Mesendoderm (in vitro differentiated cells): Measurements from ENCODE around the gene GNAI1.
A peak's percentile ranks its signal among the peaks of the same experiment; 100 is the strongest.

ENCODE experiments used
- DNase-seq: peaks from one replicate; pipeline ENCODE4 v3.0.0; 2013
- H2AK5ac ChIP-seq: 2 replicates; pipeline ENCODE4 v1.6.1; 2013; ENCODE audit warnings: low read length, inconsistent platforms
- H2BK120ac ChIP-seq: 2 replicates; pipeline ENCODE4 v1.6.1; 2013; ENCODE audit warnings: low read depth, mild to moderate bottlenecking, low read length, moderate library complexity, mixed read lengths
- H2BK15ac ChIP-seq: replicated peaks from 2 replicates; pipeline ENCODE4 v1.6.1; 2013; ENCODE audit warnings: low read depth, mild to moderate bottlenecking, moderate library complexity
- H2BK5ac ChIP-seq: 2 replicates; pipeline ENCODE4 v1.6.1; 2013; ENCODE audit warnings: low read length, inconsistent platforms
- H3K18ac ChIP-seq: 2 replicates; pipeline ENCODE4 v1.6.1; 2013; ENCODE audit warnings: mild to moderate bottlenecking, low read length, mixed read lengths
- H3K23ac ChIP-seq: one replicate; pipeline ENCODE4 v1.6.1; 2013; ENCODE audit warnings: low read length
- H3K27ac ChIP-seq: 2 replicates; pipeline ENCODE4 v1.5.1; 2013; ENCODE audit warnings: low read depth, mild to moderate bottlenecking, inconsistent platforms, low read length, moderate library complexity
- H3K27me3 ChIP-seq: 2 replicates; pipeline ENCODE4 v1.6.1; 2013; ENCODE audit warnings: low read length, control low read depth, mild to moderate bottlenecking, inconsistent platforms; ENCODE audit not compliant: insufficient read depth, poor library complexity
- H3K36me3 ChIP-seq: 2 replicates; pipeline ENCODE4 v1.6.1; 2013; ENCODE audit warnings: low read length, inconsistent platforms; ENCODE audit not compliant: control insufficient read depth, insufficient read depth
- H3K4ac ChIP-seq: one replicate; pipeline ENCODE4 v1.6.1; 2013; ENCODE audit warnings: low read depth, mild to moderate bottlenecking, low read length, moderate library complexity
- H3K4me1 ChIP-seq: 2 replicates; pipeline ENCODE4 v1.6.1; 2013; ENCODE audit warnings: low read depth, low read length, inconsistent platforms; ENCODE audit not compliant: control insufficient read depth
- H3K4me2 ChIP-seq: 2 replicates; pipeline ENCODE4 v1.6.1; 2013; ENCODE audit warnings: low read length
- H3K4me3 ChIP-seq: 2 replicates; pipeline ENCODE4 v1.5.1; 2013; ENCODE audit warnings: mild to moderate bottlenecking, low read length
- H3K56ac ChIP-seq: one replicate; pipeline ENCODE4 v1.6.1; 2013; ENCODE audit warnings: low read length
- H3K79me1 ChIP-seq: 2 replicates; pipeline ENCODE4 v1.6.1; 2013; ENCODE audit warnings: low read length, inconsistent platforms
- H3K79me2 ChIP-seq: 2 replicates; pipeline ENCODE4 v1.6.1; 2013; ENCODE audit warnings: mild to moderate bottlenecking, low read length; ENCODE audit not compliant: control insufficient read depth, insufficient read depth
- H3K9ac ChIP-seq: 2 replicates; pipeline ENCODE4 v1.6.1; 2013; ENCODE audit warnings: low read length, inconsistent platforms
- H4K5ac ChIP-seq: one replicate; pipeline ENCODE4 v1.6.1; 2013; ENCODE audit warnings: low read length
- H4K8ac ChIP-seq: one replicate; pipeline ENCODE4 v1.6.1; 2013; ENCODE audit warnings: low read depth, mild to moderate bottlenecking, control low read depth, low read length, moderate library complexity
- WGBS: extraction: QIAGEN DNeasy Blood & Tissue Kit; methylation state at CpG from one replicate; pipeline ENCODE4 v1.1.7; 2013; ENCODE audit warnings: low lambda C conversion rate, missing lambda C conversion rate; ENCODE audit not compliant: insufficient coverage; ENCODE audit errors: extremely low coverage; 5-methylcytosine and 5-hydroxymethylcytosine counted together

The GNAI1 gene

GRCh38 chr7:80207501-80207900 is 72.9 kb downstream of the GNAI1 start:
- Histone ChIP-seq H2BK5ac (no peak overlapping the region), H2BK15ac (no peak overlapping the region), H3K4me2 (no peak overlapping the region), H3K9ac (no peak overlapping the region), H4K5ac (no peak overlapping the region), H2BK120ac (no peak overlapping the region), H3K56ac (no peak overlapping the region), H3K4ac (no peak overlapping the region), H4K8ac (no peak overlapping the region), H3K18ac (no peak overlapping the region), H3K79me1 (no peaks in the 10 kb centered on the region), H3K4me3 (no peak overlapping the region), H3K36me3 (no peaks in the 10 kb centered on the region), H3K79me2 (no peaks in the 10 kb centered on the region), H2AK5ac (no peak overlapping the region), H3K4me1 (no peaks in the 10 kb centered on the region), H3K23ac (no peak overlapping the region), H3K27me3 (no peaks in the 10 kb centered on the region), H3K27ac (no peak overlapping the region)
- no peak for DNase-seq
- WGBS, result no CpG with 5 or more reads among the region's 2 CpGs

- H3K18ac ChIP-seq, result no peak overlapping the region
- no peak overlapping the region for H4K8ac ChIP-seq
- H3K4me2 ChIP-seq, result no peak overlapping the region
- H3K79me1 ChIP-seq, result no peaks in the 10 kb centered on the region
- H3K9ac ChIP-seq, result no peak overlapping the region
- H2BK15ac ChIP-seq, result no peak overlapping the region
- no peak overlapping the region for H3K56ac ChIP-seq
- no peak overlapping the region for H3K4me3 ChIP-seq
- no peak overlapping the region for H4K5ac ChIP-seq
- no peaks in the 10 kb centered on the region for H3K4me1 ChIP-seq
- H3K4ac ChIP-seq, result no peak overlapping the region
- no peak overlapping the region for H3K27ac ChIP-seq
- no peaks in the 10 kb centered on the region for H3K27me3 ChIP-seq
- H3K79me2 ChIP-seq, result no peaks in the 10 kb centered on the region
- no peak overlapping the region for H2AK5ac ChIP-seq
- H2BK120ac ChIP-seq, result no peak overlapping the region
- DNase-seq, result no peak
- no peak overlapping the region for H3K23ac ChIP-seq
- no CpG with 5 or more reads among the region's 2 CpGs for WGBS
- H2BK5ac ChIP-seq, result no peak overlapping the region
- H3K36me3 ChIP-seq, result no peaks in the 10 kb centered on the region
Measured at GRCh38 chr7:80208700-80209099, 74.1 kb downstream of the GNAI1 start.

- Histone ChIP-seq H3K36me3 (peaks cover 1% of the 10 kb centered on the region), H3K27ac (no peak overlapping the region)
- WGBS, result no CpG with 5 or more reads among the region's 3 CpGs
Measured at GRCh38 chr7:80210400-80210799, 75.8 kb downstream of the GNAI1 start.

GRCh38 chr7:80213814-80214213 is 79.2 kb downstream of the GNAI1 start:
- H2BK5ac ChIP-seq, result no peak overlapping the region
- H2BK120ac ChIP-seq, result no peak overlapping the region
- no peaks in the 10 kb centered on the region for H3K4me1 ChIP-seq
- H3K27me3 ChIP-seq, result no peaks in the 10 kb centered on the region
- H2AK5ac ChIP-seq, result no peak overlapping the region
- no peak overlapping the region for H3K4me2 ChIP-seq
- no peaks in the 10 kb centered on the region for H3K79me2 ChIP-seq
- no peak overlapping the region for H3K9ac ChIP-seq
- no peak overlapping the region for H3K56ac ChIP-seq
- no peak overlapping the region for H4K5ac ChIP-seq
- H3K27ac ChIP-seq, result no peak overlapping the region
- H3K23ac ChIP-seq, result no peak overlapping the region
- DNase-seq, result peak; percentile 34
- H3K4me3 ChIP-seq, result no peak overlapping the region
- H4K8ac ChIP-seq, result no peak overlapping the region
- H3K79me1 ChIP-seq, result no peaks in the 10 kb centered on the region
- no CpG with 5 or more reads among the region's 4 CpGs for WGBS
- no peak overlapping the region for H3K4ac ChIP-seq
- no peak overlapping the region for H2BK15ac ChIP-seq
- H3K18ac ChIP-seq, result no peak overlapping the region
- H3K36me3 ChIP-seq, result peaks cover 3% of the 10 kb centered on the region

More at GRCh38 chr7:80210400-80210799, 75.8 kb downstream of the GNAI1 start:
- DNase-seq, result no peak
- Histone ChIP-seq H4K8ac (no peak overlapping the region), H3K4me1 (no peaks in the 10 kb centered on the region), H3K18ac (no peak overlapping the region), H3K4me3 (no peak overlapping the region), H3K79me1 (no peaks in the 10 kb centered on the region), H4K5ac (no peak overlapping the region), H3K4me2 (no peak overlapping the region), H2BK15ac (no peak overlapping the region), H3K56ac (no peak overlapping the region), H2BK5ac (no peak overlapping the region), H3K79me2 (no peaks in the 10 kb centered on the region), H2BK120ac (no peak overlapping the region), H3K23ac (no peak overlapping the region), H3K4ac (no peak overlapping the region), H2AK5ac (no peak overlapping the region), H3K9ac (no peak overlapping the region), H3K27me3 (no peaks in the 10 kb centered on the region)

GRCh38 chr7:80215734-80216133 is 81.1 kb downstream of the GNAI1 start:
- H3K9ac ChIP-seq, result no peak overlapping the region
- H3K23ac ChIP-seq, result no peak overlapping the region
- H3K79me2 ChIP-seq, result no peaks in the 10 kb centered on the region
- no peak overlapping the region for H3K56ac ChIP-seq
- H3K4me2 ChIP-seq, result no peak overlapping the region
- H3K18ac ChIP-seq, result no peak overlapping the region
- H3K4me1 ChIP-seq, result no peaks in the 10 kb centered on the region
- H3K27ac ChIP-seq, result no peak overlapping the region
- no peaks in the 10 kb centered on the region for H3K27me3 ChIP-seq
- no peak overlapping the region for H2BK120ac ChIP-seq
- no peak overlapping the region for H4K8ac ChIP-seq
- H3K4ac ChIP-seq, result no peak overlapping the region
- H3K79me1 ChIP-seq, result no peaks in the 10 kb centered on the region
- H2AK5ac ChIP-seq, result no peak overlapping the region
- no CpG with 5 or more reads among the region's 3 CpGs for WGBS
- H3K36me3 ChIP-seq, result peaks cover 3% of the 10 kb centered on the region
- H4K5ac ChIP-seq, result no peak overlapping the region
- no peak overlapping the region for H2BK5ac ChIP-seq
- no peak overlapping the region for H3K4me3 ChIP-seq
- no peak for DNase-seq
- H2BK15ac ChIP-seq, result no peak overlapping the region

- Histone ChIP-seq H3K79me1 (no peaks in the 10 kb centered on the region), H3K4me2 (no peak overlapping the region), H3K4me3 (no peak overlapping the region), H3K79me2 (no peaks in the 10 kb centered on the region), H3K4me1 (no peaks in the 10 kb centered on the region), H2BK15ac (no peak overlapping the region), H4K8ac (no peak overlapping the region), H3K18ac (no peak overlapping the region), H4K5ac (no peak overlapping the region), H2BK5ac (no peak overlapping the region), H3K23ac (no peak overlapping the region), H3K9ac (no peak overlapping the region), H3K27me3 (no peaks in the 10 kb centered on the region), H3K4ac (no peak overlapping the region), H3K27ac (no peak overlapping the region), H3K36me3 (peaks cover 3% of the 10 kb centered on the region), H3K56ac (no peak overlapping the region), H2BK120ac (no peak overlapping the region), H2AK5ac (no peak overlapping the region)
- WGBS, result no CpG with 5 or more reads among the region's 2 CpGs
- no peak for DNase-seq
Measured at GRCh38 chr7:80216996-80217842, 82.6 kb downstream of the GNAI1 start.
